Astrocyte (in vitro differentiated cells and primary cell): ENCODE data around the gene MLXIPL. TPM values are rescaled to one million over a fixed set of nuclear protein-coding genes. Genes with fewer than 3 reads are reported as not detected.
"Not testable (repeated sequence)": the region's sequence is repeated elsewhere in the genome, so short reads cannot be mapped to it uniquely, and the experiment has no call there.

Experiments
- DNase-seq: peaks from one replicate; pipeline ENCODE4 v3.0.0-alpha.2; 2010; ENCODE audit warnings: low read depth
- FAIRE-seq: peaks from 2 replicates; lab custom pipeline; 2011; peaks lifted over from hg19 to GRCh38; lab: Jason Lieb, UNC
- H2AFZ ChIP-seq: 2 replicates; pipeline ENCODE4 v1.6.0; 2012; ENCODE audit warnings: low read depth, low read length, inconsistent platforms
- H3K27ac ChIP-seq: 2 replicates; pipeline ENCODE4 v1.5.1; 2011; ENCODE audit warnings: low read depth, low read length, inconsistent platforms
- H3K27me3 ChIP-seq: 2 replicates; pipeline ENCODE4 v1.6.0; 2011; ENCODE audit warnings: low read length, inconsistent platforms; ENCODE audit not compliant: insufficient read depth
- H3K36me3 ChIP-seq: 2 replicates; pipeline ENCODE4 v1.5.1; 2011; ENCODE audit warnings: low read length, inconsistent platforms; ENCODE audit not compliant: insufficient read depth
- H3K4me1 ChIP-seq: 2 replicates; pipeline ENCODE4 v1.5.1; 2011; ENCODE audit warnings: low read length, inconsistent platforms; ENCODE audit not compliant: insufficient read depth
- H3K4me2 ChIP-seq: 2 replicates; pipeline ENCODE4 v1.6.0; 2012; ENCODE audit warnings: low read length, inconsistent platforms
- H3K4me3 ChIP-seq: 2 replicates; pipeline ENCODE4 v1.5.1; 2011; ENCODE audit warnings: low read depth, mild to moderate bottlenecking, low read length, inconsistent platforms; ENCODE audit not compliant: insufficient read depth
- H3K79me2 ChIP-seq: 2 replicates; pipeline ENCODE4 v1.6.0; 2012; ENCODE audit warnings: mild to moderate bottlenecking, low read length, inconsistent platforms; ENCODE audit not compliant: insufficient read depth
- H3K9ac ChIP-seq: 2 replicates; pipeline ENCODE4 v1.6.0; 2012; ENCODE audit warnings: mild to moderate bottlenecking, low read length, inconsistent platforms
- H3K9me3 ChIP-seq: 2 replicates; pipeline ENCODE4 v1.5.1; 2012; ENCODE audit warnings: low read depth, mild to moderate bottlenecking, low read length, inconsistent platforms; ENCODE audit not compliant: insufficient read depth
- H4K20me1 ChIP-seq: 2 replicates; pipeline ENCODE4 v1.6.0; 2012; ENCODE audit warnings: low read length, inconsistent platforms; ENCODE audit not compliant: insufficient read depth
- H3K27ac Mint-ChIP-seq: one replicate; pipeline ENCODE4 v1.8.0; 2021; ENCODE audit warnings: mild to moderate bottlenecking, mixed read lengths; ENCODE audit not compliant: unreplicated experiment
- H3K27me3 Mint-ChIP-seq: one replicate; pipeline ENCODE4 v1.8.0; 2021; ENCODE audit warnings: low read depth, mixed read lengths; ENCODE audit not compliant: unreplicated experiment
- H3K36me3 Mint-ChIP-seq: one replicate; pipeline ENCODE4 v1.8.0; 2021; ENCODE audit warnings: low read depth, mixed read lengths; ENCODE audit not compliant: unreplicated experiment
- H3K4me1 Mint-ChIP-seq: one replicate; pipeline ENCODE4 v1.8.0; 2021; ENCODE audit warnings: low read depth, mixed read lengths; ENCODE audit not compliant: unreplicated experiment
- H3K4me3 Mint-ChIP-seq: one replicate; pipeline ENCODE4 v1.8.0; 2021; ENCODE audit warnings: mild to moderate bottlenecking, moderate library complexity, mixed read lengths; ENCODE audit not compliant: unreplicated experiment
- H3K9me3 Mint-ChIP-seq: one replicate; pipeline ENCODE4 v1.8.0; 2021; ENCODE audit warnings: mild to moderate bottlenecking, mixed read lengths; ENCODE audit not compliant: unreplicated experiment
- EZH2 ChIP-seq: IDR thresholded peaks from 2 replicates; pipeline ENCODE4 v1.6.1; 2012; ENCODE audit warnings: mild to moderate bottlenecking, low read length, inconsistent platforms; ENCODE audit not compliant: insufficient read depth
- total RNA-seq: library from RNA; stranded (reverse); gene quantifications from 2 replicates; pipeline ENCODE4 v1.2.1, GENCODE V29; 2021
- TF ChIP-seq, protein P1 (sequence below): IDR thresholded peaks from 2 replicates; pipeline ENCODE4 v1.5.1; 2011; ENCODE audit warnings: low read depth, mild to moderate bottlenecking, inconsistent platforms, low read length, moderate library complexity; ENCODE audit not compliant: insufficient read depth

Gene MLXIPL
- total RNA-seq, 1 donor from 2014 or later: 0.41 TPM

DNA sequence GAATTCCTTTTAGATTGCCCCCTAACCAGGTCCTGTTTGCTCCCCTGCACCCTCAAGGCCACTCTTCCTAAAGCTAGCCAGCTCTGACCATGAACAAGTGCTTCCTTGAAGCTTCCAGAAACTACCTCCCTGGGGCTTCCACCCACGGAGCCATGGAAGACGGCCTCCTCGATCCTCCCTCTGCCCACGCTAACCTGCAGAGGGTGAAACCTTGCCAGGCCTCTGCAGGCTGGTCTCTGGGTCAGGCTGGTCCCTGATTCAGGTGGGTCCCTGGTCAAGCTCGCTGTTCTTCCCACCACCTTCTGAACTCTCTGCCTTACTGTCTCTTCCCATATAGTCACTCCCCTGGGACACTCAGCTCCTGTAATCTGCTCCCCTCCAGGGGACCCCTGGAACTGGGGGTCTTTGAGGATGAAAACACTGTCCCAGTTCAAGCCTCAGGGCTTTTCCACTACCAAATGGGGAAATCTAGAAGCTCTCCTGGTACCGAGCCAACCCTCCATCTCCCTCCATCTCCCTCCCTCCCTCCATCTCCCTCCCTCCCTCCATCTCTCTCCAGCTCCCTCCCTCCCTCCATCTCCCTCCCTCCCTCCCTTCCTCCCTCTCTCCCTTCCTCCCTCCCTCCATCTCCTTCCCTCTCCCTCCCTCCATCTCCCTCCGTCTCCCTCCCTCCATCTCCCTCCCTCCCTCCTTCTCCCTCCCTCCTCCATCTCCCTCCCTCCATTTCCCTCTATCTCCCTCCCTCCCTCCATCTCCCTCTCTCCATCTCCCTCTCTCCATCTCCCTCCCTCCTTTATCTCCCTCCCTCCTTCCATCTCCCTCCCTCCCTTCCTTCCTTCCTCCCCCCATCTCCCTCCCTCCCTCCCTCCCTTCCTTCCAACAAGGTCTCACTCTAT, 2.9 kb downstream of the MLXIPL start:
- Histone ChIP-seq H3K79me2 (no peaks in the 10 kb centered on the region), H2AFZ (no peak overlapping the region), H3K27me3 (peaks cover 34% of the 10 kb centered on the region), H3K27ac (no peak overlapping the region), H3K36me3 (no peaks in the 10 kb centered on the region), H3K4me3 (no peak overlapping the region), H3K4me2 (no peak overlapping the region), H3K4me1 (peaks cover 7% of the 10 kb centered on the region), H3K9me3 (no peaks in the 10 kb centered on the region), H3K9ac (no peak overlapping the region), H4K20me1 (no peaks in the 10 kb centered on the region)
- no peak for TF ChIP-seq EZH2
- TF ChIP-seq, protein P1, sequence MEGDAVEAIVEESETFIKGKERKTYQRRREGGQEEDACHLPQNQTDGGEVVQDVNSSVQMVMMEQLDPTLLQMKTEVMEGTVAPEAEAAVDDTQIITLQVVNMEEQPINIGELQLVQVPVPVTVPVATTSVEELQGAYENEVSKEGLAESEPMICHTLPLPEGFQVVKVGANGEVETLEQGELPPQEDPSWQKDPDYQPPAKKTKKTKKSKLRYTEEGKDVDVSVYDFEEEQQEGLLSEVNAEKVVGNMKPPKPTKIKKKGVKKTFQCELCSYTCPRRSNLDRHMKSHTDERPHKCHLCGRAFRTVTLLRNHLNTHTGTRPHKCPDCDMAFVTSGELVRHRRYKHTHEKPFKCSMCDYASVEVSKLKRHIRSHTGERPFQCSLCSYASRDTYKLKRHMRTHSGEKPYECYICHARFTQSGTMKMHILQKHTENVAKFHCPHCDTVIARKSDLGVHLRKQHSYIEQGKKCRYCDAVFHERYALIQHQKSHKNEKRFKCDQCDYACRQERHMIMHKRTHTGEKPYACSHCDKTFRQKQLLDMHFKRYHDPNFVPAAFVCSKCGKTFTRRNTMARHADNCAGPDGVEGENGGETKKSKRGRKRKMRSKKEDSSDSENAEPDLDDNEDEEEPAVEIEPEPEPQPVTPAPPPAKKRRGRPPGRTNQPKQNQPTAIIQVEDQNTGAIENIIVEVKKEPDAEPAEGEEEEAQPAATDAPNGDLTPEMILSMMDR: no peak
- no peak for DNase-seq
- FAIRE-seq: no peak
- no peaks in the 10 kb centered on the region for H3K9me3 Mint-ChIP-seq
- peaks cover 36% of the 10 kb centered on the region for H3K27me3 Mint-ChIP-seq
- H3K27ac Mint-ChIP-seq: no peak overlapping the region
- no peak overlapping the region for H3K4me3 Mint-ChIP-seq
- H3K36me3 Mint-ChIP-seq: no peaks in the 10 kb centered on the region
- no peaks in the 10 kb centered on the region for H3K4me1 Mint-ChIP-seq

- not testable (repeated sequence) for H3K27ac ChIP-seq, H3K79me2 ChIP-seq, DNase-seq, H3K4me3 Mint-ChIP-seq, H2AFZ ChIP-seq, FAIRE-seq, H3K36me3 ChIP-seq, H4K20me1 ChIP-seq, H3K4me1 ChIP-seq, H3K4me3 ChIP-seq, H3K9me3 ChIP-seq, H3K36me3 Mint-ChIP-seq, H3K27ac Mint-ChIP-seq, H3K9ac ChIP-seq, H3K4me1 Mint-ChIP-seq, H3K4me2 ChIP-seq, H3K9me3 Mint-ChIP-seq
- H3K27me3 Mint-ChIP-seq: peaks cover 31% of the 10 kb centered on the region
- H3K27me3 ChIP-seq: peaks cover 24% of the 10 kb centered on the region
These were observed 4.9 kb downstream of the MLXIPL start for GRCh38 chr7:73619394-73619793.

- no peak overlapping the region for H3K4me3 Mint-ChIP-seq
- no peak overlapping the region for H3K9ac ChIP-seq
- no peak for DNase-seq
- no peak for FAIRE-seq
- no peak for TF ChIP-seq EZH2
- TF ChIP-seq, protein P1: no peak
- H3K79me2 ChIP-seq: no peaks in the 10 kb centered on the region
- H3K4me1 ChIP-seq: peaks cover 4% of the 10 kb centered on the region
- no peak overlapping the region for H3K4me3 ChIP-seq
- H3K9me3 ChIP-seq: no peaks in the 10 kb centered on the region
- H3K4me2 ChIP-seq: no peak overlapping the region
- no peak overlapping the region for H3K27ac ChIP-seq
- H2AFZ ChIP-seq: no peak overlapping the region
- H3K9me3 Mint-ChIP-seq: no peaks in the 10 kb centered on the region
- H3K36me3 Mint-ChIP-seq: no peaks in the 10 kb centered on the region
- no peaks in the 10 kb centered on the region for H3K36me3 ChIP-seq
- H3K4me1 Mint-ChIP-seq: no peaks in the 10 kb centered on the region
- H3K27me3 ChIP-seq: peaks cover 19% of the 10 kb centered on the region
- H3K27me3 Mint-ChIP-seq: peaks cover 32% of the 10 kb centered on the region
- no peak overlapping the region for H3K27ac Mint-ChIP-seq
- no peaks in the 10 kb centered on the region for H4K20me1 ChIP-seq
These were observed 5.8 kb downstream of the MLXIPL start for GRCh38 chr7:73618538-73618937.

GRCh38 chr7:73617520-73617919, 6.8 kb downstream of the MLXIPL start:
- not testable (repeated sequence) for H2AFZ ChIP-seq, H4K20me1 ChIP-seq, H3K4me3 Mint-ChIP-seq, H3K4me3 ChIP-seq, H3K79me2 ChIP-seq, H3K4me1 Mint-ChIP-seq, FAIRE-seq, H3K27ac Mint-ChIP-seq, H3K27ac ChIP-seq, H3K9me3 ChIP-seq, DNase-seq, H3K4me1 ChIP-seq, H3K36me3 Mint-ChIP-seq, H3K9me3 Mint-ChIP-seq, H3K4me2 ChIP-seq, H3K36me3 ChIP-seq, H3K27me3 ChIP-seq, H3K9ac ChIP-seq
- peaks cover 31% of the 10 kb centered on the region for H3K27me3 Mint-ChIP-seq
